HG02840 (cell line): Measurements from ENCODE around the gene BACE1.
"Not testable (repeated sequence)": the region's sequence is repeated elsewhere in the genome, so short reads cannot be mapped to it uniquely, and the experiment has no call there.

Experiments used
- ATAC-seq: cut with Tn5 transposase; IDR thresholded peaks from one replicate; pipeline ENCODE4 v1.9.1; 2021; ENCODE audit warnings: mild to moderate bottlenecking, moderate library complexity, moderate number of reproducible peaks; ENCODE audit not compliant: unreplicated experiment, low FRiP score

Gene BACE1

DNA sequence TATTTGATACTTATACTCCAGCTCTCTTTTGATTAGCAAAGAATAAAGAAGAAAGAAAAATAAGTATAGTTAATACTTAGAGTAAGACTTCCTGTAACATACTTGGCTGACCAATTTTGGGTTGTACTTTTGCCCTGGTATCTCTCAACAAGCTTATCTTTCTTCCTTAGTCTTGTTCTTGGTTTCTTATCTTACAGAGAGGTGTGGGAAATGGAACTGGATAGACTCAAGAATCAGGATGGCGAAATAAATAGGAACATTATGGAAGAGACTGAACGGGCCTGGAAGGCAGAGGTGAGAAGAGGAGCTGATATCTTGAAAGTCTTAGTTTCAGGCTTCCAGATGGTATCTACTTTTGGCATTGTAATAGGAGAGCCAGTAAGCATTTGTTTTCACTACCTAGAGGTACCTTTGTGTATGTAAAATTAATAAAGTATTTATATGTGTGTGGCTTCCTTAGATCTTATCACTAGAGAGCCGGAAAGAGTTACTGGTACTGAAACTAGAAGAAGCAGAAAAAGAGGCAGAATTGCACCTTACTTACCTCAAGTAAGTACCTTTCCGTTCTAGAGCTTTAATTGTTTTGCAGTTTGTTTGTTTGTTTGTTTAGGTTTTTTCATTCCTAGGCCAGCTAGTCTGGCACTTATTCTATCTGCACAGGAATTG, 36.2 kb downstream of the BACE1 start:
- ATAC-seq = no peak

DNA sequence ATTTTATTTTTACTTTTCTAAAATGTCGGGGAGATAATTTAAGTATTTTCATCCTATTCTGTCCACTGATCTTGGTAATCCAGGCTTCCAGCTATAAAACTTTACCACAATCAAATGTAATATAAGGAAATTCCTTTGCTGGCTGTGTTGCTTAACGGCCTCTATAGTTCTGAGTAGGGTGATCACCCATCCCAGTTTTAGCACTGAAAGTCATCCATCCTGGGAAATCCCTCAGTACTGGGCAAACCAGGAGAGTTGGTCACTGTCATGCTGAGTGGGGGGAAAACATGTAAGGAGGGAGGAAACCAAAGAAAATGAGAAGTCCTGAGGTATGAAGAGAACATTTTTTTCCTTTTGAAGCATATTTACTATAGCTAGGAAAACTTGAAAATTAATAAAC, 37.7 kb downstream of the BACE1 start:
- no peak for ATAC-seq

DNA sequence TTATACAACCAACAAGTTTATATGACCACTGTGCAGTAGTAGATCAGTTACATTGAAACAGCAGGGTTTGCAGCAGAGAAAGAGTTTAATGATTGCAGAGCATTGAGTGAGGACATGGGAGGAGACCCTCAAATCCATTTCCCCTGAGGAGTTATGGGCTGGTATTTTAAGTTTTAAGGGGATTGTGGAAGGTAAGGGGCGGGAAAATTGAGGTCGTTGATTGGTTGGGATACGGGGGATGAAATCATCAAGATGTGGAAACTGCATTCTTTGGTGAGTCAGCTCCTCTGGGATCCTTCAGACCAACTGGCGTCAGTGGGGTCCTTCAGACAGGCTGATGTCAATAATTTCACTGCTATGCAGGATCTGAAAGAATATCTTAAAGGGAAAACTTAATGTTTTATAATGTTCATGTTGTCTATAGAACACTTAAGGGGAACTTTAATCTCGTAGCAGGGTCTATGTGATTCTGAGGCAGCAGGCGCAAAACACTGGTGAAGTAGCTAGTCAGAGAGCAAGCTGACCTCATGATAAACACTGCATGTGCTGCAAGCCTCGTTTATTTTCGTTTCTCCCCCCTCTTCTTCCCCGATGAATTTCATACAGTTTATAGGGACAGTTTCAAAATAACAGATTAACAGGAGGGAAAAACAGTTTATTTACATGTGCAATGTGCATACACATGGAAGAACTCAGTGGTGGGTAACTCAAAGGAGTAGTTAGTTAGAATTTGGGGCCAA, 42.3 kb downstream of the BACE1 start:
- ATAC-seq = no peak

DNA sequence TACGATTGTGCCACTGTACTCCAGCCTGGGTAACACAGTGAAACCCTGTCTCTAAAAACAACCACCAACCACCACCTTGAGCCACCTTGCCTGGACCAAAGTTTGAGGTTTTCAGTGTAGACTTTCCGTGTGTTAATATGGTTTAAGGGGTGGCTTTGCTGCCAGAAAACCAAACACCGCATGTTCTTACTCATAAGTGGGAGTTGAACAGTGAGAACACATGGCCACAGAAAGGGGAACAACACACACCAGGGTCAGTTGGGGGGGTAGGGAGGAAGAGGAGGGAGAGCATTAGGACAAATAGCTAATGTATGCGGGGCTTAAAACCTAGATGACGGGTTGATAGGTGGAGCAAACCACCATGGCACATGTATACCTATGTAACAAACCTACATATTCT, 43.9 kb downstream of the BACE1 start:
- ATAC-seq = not testable (repeated sequence)

DNA sequence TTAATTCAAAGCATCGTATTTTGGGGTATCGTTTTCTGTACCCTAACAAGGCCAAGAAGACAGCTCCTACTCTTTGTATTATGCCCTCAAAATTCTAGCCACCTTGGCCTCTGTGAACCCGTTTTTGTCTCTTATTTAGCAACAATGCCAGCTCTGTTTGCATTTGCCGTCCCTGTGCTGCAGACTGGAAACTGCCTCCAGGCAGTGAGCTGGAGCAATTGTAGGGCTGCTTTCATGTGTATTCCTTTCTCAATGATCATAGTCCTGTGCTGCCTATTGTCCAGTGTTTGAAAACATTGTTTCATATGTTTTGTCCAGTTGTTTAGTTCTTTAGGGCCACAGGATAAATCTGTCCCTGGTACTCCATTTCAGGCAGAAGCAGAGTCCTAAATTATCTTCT, 44.8 kb downstream of the BACE1 start:
- no peak for ATAC-seq

DNA sequence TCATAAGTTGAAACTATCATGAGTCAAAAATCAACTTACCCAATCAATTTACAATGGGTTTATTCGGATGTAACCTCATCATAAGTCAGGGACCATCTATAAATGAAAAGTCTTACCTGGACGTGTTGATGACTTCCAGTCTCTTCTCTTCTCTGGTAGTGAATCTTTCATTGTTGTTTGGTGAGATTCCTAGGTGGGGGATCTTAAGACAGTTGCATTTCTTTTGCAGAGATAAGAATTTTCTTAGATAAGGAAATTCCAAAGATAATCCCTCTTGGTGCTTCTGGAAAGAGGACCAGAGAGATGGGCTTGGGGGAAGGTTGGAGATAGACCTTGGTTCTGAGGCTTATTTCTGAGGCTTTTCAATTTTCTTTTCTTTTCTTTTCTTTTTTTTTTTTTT, 46.2 kb downstream of the BACE1 start:
- ATAC-seq = no peak

DNA sequence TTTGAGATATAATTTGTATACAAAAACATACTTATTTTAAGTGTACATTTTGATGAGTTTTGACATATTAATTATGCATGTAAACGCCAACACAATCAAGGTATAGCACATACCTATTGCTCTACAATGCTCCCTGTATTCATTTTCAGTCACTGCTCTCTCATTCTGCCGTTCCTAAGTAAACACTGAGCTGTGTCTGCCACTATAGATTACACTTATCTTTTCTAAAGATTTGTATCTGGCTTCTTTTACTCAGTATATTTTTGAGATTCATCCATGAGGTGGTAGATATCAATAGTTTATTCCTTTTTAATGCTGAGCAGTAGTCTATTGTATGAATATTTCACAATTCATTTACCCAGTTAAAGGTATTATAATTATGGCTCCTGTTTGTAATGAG, 50.3 kb downstream of the BACE1 start:
- no peak for ATAC-seq

DNA sequence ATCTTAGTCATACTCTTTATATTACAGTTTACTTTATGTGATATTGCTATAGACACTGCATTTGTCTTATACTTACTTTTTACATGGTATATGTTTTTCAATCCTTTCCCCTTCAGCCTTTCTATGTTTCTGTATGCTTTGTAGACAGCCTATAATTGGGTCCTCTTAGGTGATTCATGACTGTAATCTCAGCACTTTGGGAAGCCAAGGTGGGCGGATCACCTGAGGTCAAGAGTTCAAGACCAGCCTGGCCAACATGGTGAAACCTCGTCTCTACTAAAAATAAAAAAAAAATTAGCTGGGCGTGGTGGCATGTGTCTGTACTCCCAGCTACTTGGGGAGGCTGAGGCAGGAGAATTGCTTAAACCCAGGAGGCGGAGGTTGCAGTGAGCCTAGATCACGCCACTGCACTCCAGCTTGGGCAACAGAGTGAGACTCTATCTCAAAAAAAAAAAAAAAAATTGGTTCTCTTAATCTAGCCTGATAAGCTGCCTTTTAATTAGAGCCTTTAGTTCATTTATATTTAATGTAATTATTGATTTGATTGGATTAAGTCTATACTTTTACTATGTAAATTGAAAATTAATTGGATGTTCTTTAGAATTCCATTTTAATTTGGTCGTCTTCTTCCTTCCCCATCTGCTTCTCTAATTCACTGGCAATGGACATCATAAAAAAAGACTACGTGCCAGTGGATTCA, 51.3 kb downstream of the BACE1 start:
- ATAC-seq = not testable (repeated sequence)

DNA sequence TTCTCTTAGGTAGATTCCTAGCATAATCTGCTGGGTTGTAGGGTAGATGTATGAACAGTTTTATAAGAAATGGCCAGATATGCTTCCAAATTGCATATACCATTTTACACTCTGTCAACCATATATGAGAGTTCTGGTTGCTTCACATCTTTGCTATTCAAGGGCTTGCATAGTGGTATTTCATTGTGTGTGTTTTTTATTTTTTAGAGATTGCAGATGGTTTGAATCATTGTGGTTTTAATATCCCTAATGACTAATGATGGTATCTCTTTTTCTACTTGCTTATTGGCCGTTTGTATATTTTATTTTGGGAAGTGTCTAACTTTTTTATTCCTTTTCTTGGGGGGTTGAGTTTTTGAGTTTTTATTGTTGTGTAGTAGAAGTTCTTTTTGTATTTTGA, 56.6 kb downstream of the BACE1 start:
- no peak for ATAC-seq

DNA sequence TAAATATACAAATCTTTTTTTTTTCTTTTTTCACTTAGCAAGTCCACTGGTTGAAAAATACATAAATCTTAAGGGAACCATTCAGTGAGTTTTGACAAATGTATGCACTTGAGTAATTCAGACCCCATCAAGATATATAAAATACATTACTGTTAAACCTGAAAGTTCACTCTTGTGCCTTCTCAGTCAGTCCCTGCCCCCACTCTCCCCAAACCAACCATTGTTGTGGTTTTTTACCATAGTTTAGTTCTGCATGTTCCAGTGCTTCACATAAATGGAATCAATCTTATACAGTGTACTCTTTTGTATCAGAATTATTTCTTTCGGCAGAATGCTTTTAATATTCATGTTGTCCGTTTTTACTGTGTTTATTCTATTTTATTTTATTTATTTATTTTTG, 57.5 kb downstream of the BACE1 start:
- ATAC-seq = no peak

DNA sequence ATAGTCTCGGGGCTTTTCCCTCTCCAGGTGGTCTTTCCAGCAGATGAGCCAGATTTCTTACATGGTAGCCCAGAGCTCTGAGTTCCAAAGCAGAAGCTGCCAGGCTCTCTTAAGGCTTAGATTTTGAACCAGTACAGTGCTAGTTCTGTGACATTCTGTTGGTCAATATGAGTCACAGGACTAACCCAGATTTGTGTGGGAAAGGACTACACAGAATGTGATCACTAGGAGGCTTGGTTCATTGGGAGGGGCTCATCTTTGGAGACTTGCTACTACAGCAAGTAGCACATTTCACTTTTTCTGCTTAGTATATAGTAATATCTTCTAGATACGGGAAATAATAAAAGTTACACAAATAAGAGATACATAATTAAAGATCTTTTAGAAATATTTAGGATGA, 59.5 kb downstream of the BACE1 start:
- no peak for ATAC-seq

DNA sequence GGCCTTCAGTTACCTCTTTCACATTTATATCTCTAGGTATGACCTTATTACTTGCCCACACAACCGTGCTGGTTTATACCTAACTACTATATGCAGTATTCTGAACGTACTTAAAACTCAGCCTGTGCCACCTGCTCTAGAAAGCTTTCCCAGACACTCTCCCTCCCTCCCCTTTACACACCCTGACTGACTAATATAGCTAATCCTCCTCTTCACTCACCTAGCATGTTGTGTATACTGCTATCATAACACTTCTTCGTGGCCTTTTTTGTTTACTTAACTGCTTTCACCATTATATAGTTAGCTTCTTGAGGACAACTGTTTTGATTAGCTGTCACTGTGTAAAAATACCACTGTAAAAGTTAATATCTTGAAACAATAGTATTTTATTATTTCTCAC, 60.1 kb downstream of the BACE1 start:
- ATAC-seq = no peak

DNA sequence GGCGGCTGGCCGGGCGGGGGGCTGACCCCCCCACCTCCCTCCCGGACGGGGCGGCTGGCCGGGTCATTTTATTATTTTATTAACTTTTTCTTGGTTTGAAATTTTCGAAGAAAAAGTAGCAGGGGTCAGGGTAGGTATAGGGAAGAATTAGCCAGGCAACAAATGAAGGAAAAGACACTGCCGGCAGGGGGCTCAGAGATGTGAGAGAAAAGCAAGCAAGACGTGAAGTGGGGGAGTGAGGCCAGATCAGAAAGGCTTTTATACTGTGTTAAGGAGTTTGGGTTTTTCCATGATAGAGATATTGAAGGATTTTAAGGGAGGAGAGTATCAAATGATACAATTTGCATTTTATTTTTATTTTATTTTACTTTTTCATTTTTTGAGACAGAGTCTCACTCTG, 64.5 kb downstream of the BACE1 start:
- ATAC-seq = no peak

DNA sequence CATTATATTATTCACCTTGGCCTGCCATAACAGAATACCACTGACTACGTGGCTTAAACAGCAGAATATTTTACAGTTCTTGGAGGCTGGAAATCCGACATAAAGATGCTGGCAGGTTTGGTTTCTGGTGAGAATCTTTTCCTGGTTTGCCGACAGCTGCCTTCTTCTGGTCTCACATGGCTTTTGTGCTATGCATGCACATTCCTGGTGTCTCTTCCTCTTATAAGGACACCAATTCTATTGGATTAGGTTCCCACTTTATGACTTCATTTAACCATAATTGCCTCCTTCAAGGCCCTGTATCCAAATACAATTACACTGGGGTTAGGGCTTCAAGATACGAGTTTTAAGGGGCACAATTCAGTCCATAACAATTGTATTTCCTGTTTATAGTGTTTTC, 66.5 kb downstream of the BACE1 start:
- no peak for ATAC-seq

DNA sequence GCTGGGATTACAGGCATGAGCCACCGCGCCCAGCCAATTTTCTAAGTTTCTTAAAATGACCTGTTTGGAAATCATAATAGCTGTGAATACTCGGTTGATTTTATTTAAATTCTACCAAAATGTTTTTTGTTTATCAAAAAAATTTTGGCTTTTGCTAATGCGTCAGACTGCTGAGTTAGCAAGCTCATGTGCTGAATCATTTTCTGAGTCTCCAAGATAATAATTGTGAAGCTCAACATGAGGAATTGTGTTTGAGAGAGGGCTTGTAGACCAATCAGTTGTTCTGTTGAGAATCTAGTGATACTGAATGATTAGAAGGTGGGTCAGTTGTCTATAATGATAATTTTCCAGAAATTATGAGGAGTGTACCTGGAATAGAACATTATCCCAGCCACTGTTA, 67.7 kb downstream of the BACE1 start:
- no peak for ATAC-seq

DNA sequence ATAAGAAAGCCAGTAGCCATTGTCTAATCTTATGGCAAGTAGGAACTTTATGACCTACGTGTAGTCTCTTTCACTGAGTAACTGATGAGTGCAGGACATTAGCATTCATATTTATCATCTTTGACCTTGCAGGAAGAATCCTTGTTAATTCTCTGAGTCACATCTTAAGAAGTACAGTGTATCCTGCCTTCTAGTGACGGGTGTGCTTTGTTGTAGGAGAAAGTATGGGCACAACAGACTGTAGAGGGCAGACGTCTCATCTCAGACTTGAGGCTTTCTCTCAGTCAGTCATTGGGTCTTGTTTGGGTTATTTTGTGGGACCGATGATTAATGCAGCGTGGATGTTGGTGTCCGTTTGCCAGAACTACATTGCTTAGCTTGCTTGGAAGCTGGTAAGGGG, 76.8 kb downstream of the BACE1 start:
- ATAC-seq = no peak

DNA sequence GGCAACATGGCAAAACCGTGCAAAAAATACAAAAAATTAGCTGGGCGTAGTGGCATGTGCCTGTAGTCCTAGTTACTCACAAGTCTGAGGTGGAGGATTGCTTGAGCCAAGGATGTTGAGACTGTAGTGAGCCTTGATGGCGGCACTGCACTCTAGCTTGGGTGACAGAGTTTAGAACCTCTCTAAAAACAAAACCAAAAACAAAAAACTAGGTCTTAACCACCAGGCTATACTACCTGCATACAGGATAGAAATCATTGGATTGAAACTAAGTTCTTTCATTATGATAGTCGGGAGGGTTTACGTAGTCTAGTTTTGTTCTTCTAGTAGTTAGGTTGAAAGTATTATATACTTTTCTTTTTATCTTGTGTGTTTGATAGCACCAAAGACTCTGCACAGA, 77.8 kb downstream of the BACE1 start:
- no peak for ATAC-seq
